Measurements from ENCODE around the gene LRP2. TPM values are rescaled to one million over a fixed set of nuclear protein-coding genes. Genes with fewer than 3 reads are reported as not detected.
"Not testable (repeated sequence)": the region's sequence is repeated elsewhere in the genome, so short reads cannot be mapped to it uniquely, and the experiment has no call there.

LRP2 gene
- total and polyA plus RNA-seq, 4 donors, result 0.19 to 5.7 (median 0.40) TPM

GRCh38 chr2:169304689-169305088 is 57.6 kb downstream of the LRP2 start:
- H3K36me3 ChIP-seq (ENCODE audit: control insufficient read depth in 4 of 4, insufficient read depth in 3 of 4, low read depth in 1 of 4, low read length in 3 of 4); H3K4me1 ChIP-seq (ENCODE audit: control insufficient read depth in 4 of 4, insufficient read depth in 4 of 4, low read length in 3 of 4); H3K9me3 ChIP-seq (ENCODE audit: control insufficient read depth in 4 of 4, low read length in 3 of 4); H3K9ac ChIP-seq (ENCODE audit: low read depth in 1 of 2, low read length in 2 of 2); H3K27me3 ChIP-seq (ENCODE audit: control insufficient read depth in 4 of 4, insufficient read depth in 4 of 4, low read length in 3 of 4); H3K27ac ChIP-seq (ENCODE audit: low read depth in 1 of 2, low read length in 2 of 2); DNase-seq (ENCODE audit: low spot score); H3K4me3 ChIP-seq (ENCODE audit: low read depth in 1 of 3, low read length in 3 of 3): not testable (repeated sequence)
- 93% methylated on average over 4 of the region's 4 CpGs for WGBS

GRCh38 chr2:169303579-169304305 is 58.6 kb downstream of the LRP2 start:
- H3K4me1 ChIP-seq (ENCODE audit: control insufficient read depth in 4 of 4, insufficient read depth in 4 of 4, low read length in 3 of 4), result no peaks in the 10 kb centered on the region
- whole genome bisulfite sequencing, result 80% methylated on average over 4 of the region's 4 CpGs
- H3K9ac ChIP-seq (ENCODE audit: low read depth in 1 of 2, low read length in 2 of 2), result no peak overlapping the region
- no peaks in the 10 kb centered on the region for H3K36me3 ChIP-seq (ENCODE audit: control insufficient read depth in 4 of 4, insufficient read depth in 3 of 4, low read depth in 1 of 4, low read length in 3 of 4)
- TF ChIP-seq JUND (IDR thresholded peaks at IDR 0.05), result no peak
- no peak for TF ChIP-seq YY1 (IDR thresholded peaks at IDR 0.05)
- H3K27ac ChIP-seq (ENCODE audit: low read depth in 1 of 2, low read length in 2 of 2), result no peak overlapping the region
- no peaks in the 10 kb centered on the region for H3K27me3 ChIP-seq (ENCODE audit: control insufficient read depth in 4 of 4, insufficient read depth in 4 of 4, low read length in 3 of 4)
- no peak for DNase-seq (ENCODE audit: low spot score)
- H3K4me3 ChIP-seq (ENCODE audit: low read depth in 1 of 3, low read length in 3 of 3), result no peak overlapping the region
- H3K9me3 ChIP-seq (ENCODE audit: control insufficient read depth in 4 of 4, low read length in 3 of 4), result no peaks in the 10 kb centered on the region

GRCh38 chr2:169302364-169302763 is 60.0 kb downstream of the LRP2 start:
- no peak overlapping the region for H3K27ac ChIP-seq (ENCODE audit: low read depth in 1 of 2, low read length in 2 of 2)
- H3K36me3 ChIP-seq (ENCODE audit: control insufficient read depth in 4 of 4, insufficient read depth in 3 of 4, low read depth in 1 of 4, low read length in 3 of 4), result no peaks in the 10 kb centered on the region
- 71% methylated on average over 4 of the region's 4 CpGs for whole genome bisulfite sequencing
- no peaks in the 10 kb centered on the region for H3K4me1 ChIP-seq (ENCODE audit: control insufficient read depth in 4 of 4, insufficient read depth in 4 of 4, low read length in 3 of 4)
- no peak for DNase-seq (ENCODE audit: low spot score)
- no peaks in the 10 kb centered on the region for H3K27me3 ChIP-seq (ENCODE audit: control insufficient read depth in 4 of 4, insufficient read depth in 4 of 4, low read length in 3 of 4)
- TF ChIP-seq CTCF (IDR thresholded peaks at IDR 0.05; ENCODE audit: low read depth, low read length, missing input control) (no peak), FOXA1 (IDR thresholded peaks at IDR 0.05) (no peak), JUND (IDR thresholded peaks at IDR 0.05) (no peak), REST (IDR thresholded peaks at IDR 0.05) (no peak), YY1 (IDR thresholded peaks at IDR 0.05) (no peak), HNF4G (IDR thresholded peaks at IDR 0.05) (no peak), HNF4A (conservative IDR thresholded peaks at IDR 0.05) (no peak), TAF1 (conservative IDR thresholded peaks at IDR 0.05) (no peak)
- H3K9me3 ChIP-seq (ENCODE audit: control insufficient read depth in 4 of 4, low read length in 3 of 4), result no peaks in the 10 kb centered on the region
- H3K9ac ChIP-seq (ENCODE audit: low read depth in 1 of 2, low read length in 2 of 2), result no peak overlapping the region
- no peak overlapping the region for H3K4me3 ChIP-seq (ENCODE audit: low read depth in 1 of 3, low read length in 3 of 3)

All from liver (tissue), 9 donors.